B cell (primary cell): ENCODE data around the gene ATAD3B.

Experiments
- EZH2 ChIP-seq: IDR thresholded peaks from 2 replicates; pipeline ENCODE4 v1.6.1; 2012; ENCODE audit warnings: borderline replicate concordance, low read depth, mild to moderate bottlenecking, moderate library complexity, low read length; ENCODE audit not compliant: insufficient read depth, poor library complexity, severe bottlenecking
- TF ChIP-seq, protein P1 (sequence below): fragments of 200-600 bp; IDR thresholded peaks from one replicate; pipeline ENCODE4 v1.8.0; 2022; ENCODE audit warnings: antibody characterized with exemption, mild to moderate bottlenecking

- TF ChIP-seq, protein P1, sequence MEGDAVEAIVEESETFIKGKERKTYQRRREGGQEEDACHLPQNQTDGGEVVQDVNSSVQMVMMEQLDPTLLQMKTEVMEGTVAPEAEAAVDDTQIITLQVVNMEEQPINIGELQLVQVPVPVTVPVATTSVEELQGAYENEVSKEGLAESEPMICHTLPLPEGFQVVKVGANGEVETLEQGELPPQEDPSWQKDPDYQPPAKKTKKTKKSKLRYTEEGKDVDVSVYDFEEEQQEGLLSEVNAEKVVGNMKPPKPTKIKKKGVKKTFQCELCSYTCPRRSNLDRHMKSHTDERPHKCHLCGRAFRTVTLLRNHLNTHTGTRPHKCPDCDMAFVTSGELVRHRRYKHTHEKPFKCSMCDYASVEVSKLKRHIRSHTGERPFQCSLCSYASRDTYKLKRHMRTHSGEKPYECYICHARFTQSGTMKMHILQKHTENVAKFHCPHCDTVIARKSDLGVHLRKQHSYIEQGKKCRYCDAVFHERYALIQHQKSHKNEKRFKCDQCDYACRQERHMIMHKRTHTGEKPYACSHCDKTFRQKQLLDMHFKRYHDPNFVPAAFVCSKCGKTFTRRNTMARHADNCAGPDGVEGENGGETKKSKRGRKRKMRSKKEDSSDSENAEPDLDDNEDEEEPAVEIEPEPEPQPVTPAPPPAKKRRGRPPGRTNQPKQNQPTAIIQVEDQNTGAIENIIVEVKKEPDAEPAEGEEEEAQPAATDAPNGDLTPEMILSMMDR, result no peak
- TF ChIP-seq EZH2, result no peak
Observed at GRCh38 chr1:1471389-1472052, at the start of gene ATAD3B.
